Skin of body (tissue), 3 donors: ENCODE data around the gene SCD. TPM values are rescaled to one million over a fixed set of nuclear protein-coding genes. Genes with fewer than 3 reads are reported as not detected.

ENCODE experiments used
- DNase-seq: peaks from one replicate; lab custom pipeline; 2025; lab: John Stamatoyannopoulos, UW
- small RNA-seq: library from RNA; depleted of rRNA; stranded (forward); fragments of <200 nt; gene quantifications from one replicate; pipeline ENCODE3, GENCODE V24; 2014; ENCODE audit warnings: low replicate concordance
- total RNA-seq: library from RNA; depleted of rRNA; stranded (reverse); fragments of >200 nt; gene quantifications from one replicate; pipeline ENCODE4 v1.2.3, GENCODE V29; 2014

SCD gene
- total RNA-seq, 1 donor from 2014 or later = 908 TPM

DNA sequence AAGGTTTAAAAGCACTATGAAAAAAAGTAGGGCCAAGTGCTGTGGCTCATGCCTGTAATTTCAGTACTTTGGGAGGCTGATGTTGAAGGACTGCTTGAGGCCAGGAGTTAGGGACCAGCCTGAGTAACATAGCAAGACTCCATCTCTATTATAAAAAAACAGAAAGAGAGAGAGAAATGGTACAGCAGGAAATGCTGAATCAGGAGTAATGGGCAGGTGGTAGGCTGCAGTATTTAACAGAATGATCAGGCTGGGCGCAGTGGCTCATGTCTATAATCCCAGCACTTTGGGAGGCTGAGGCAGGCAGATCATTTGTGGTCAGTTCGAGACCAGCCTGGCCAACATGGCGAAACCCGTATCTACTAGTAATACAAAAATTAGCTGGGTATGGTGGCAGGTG is 49.6 kb downstream of the SCD start:
- no peak for DNase-seq

DNA sequence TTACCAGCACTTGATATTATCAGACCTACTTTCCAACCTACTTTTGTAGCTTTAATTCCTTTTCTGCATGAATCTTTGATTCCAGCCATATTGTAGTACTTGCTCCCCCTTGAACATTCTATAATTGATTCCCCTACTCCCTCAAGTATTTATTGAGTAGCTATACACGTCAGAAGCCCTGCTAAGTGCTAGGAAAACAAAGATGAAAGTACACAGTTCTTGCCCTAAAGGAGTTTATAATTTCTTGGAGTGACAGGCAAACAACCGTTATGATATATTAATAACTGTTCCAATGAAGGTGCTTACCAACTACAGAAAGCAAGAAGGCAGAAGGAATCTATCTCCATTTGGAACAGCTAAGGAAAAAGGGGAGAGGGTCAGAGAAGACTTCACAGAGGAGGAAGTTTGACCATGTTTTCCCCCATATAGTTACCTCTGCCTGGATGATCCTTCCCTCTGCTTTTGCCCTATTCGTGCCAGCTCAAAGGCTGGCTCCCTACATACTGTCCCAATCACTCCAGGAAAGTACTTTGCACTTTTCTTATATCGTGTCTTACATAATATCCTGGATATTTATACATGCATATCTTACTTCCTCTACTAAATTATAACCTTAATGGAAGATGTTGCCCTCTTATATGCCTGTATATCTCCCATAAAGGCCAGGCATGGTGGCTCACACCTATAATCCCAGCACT is 54.7 kb downstream of the SCD start:
- no peak for DNase-seq

DNA sequence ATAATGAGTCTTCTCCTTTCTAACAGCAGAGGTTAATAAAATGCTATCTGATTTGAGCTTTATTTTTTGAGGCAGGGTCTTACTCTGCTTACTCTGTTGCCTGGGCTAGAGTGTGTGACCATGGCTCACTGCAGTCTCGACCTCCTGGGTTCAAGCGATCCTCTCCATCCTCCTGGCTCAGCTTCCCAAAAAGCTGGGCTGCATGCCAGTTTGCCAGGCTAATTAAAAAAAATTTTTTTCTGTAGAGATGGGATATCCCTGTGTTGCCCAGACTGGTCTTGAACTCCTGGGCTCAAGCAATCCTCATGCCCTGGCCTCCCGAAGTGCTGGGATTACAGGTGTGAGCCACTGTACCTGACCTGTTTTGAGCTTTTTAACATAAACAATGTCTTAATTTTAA is 56.7 kb downstream of the SCD start:
- no peak for DNase-seq

DNA sequence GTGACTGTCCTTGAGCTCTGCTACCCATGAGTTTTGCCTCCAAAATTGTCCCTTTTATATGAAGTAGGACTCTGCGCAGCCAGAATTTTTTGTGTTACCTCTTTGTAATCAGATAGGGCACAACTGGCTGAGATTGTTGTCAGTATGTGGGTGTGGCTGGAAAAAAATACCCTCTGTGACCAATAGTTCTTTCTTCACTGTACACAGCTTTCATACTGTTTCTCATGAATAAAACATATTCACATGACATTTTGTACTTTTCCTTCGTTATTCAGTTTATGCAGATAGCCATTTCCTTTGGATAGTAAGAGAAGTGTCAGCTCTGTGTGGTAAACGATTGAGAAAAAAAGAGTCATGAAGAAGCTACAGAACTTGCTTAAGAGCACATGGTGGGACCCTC is 66.1 kb downstream of the SCD start:
- no peak for DNase-seq

Small RNAs within 50 kb of the gene (small RNA-seq; reads per million reads assigned to genes)
- not detected for gene RF00019

Other genes with a start within 250 kb of the SCD start
- gene ERLIN1, start 161.2 kb upstream of the SCD start, total RNA-seq = 33.8 TPM
- gene CHUK, start 117.6 kb upstream of the SCD start, total RNA-seq = 15.7 TPM
- gene CWF19L1, start 79.6 kb upstream of the SCD start, total RNA-seq = 22.8 TPM
- gene BLOC1S2, start 60.6 kb upstream of the SCD start, total RNA-seq = 32.4 TPM
- gene PKD2L1, start 17.0 kb upstream of the SCD start, total RNA-seq = not detected
- gene WNT8B, start 115.8 kb downstream of the SCD start, total RNA-seq = not detected
- 5.8 TPM for gene SEC31B, start 172.6 kb downstream of the SCD start, total RNA-seq
- gene NDUFB8, start 182.6 kb downstream of the SCD start, total RNA-seq = 111 TPM
- gene HIF1AN, start 188.7 kb downstream of the SCD start, total RNA-seq = 13.0 TPM